AG04450 (cell line): ENCODE measurements around the gene FBXL4. TPM values are rescaled to one million over a fixed set of nuclear protein-coding genes. Genes with fewer than 3 reads are reported as not detected.
"Not testable (repeated sequence)": the region's sequence is repeated elsewhere in the genome, so short reads cannot be mapped to it uniquely, and the experiment has no call there.

Source experiments
- CTCF ChIA-PET: fragments of 300-600, 350-600 bp; formaldehyde crosslinking; extraction: SDS; loops from one replicate; lab custom pipeline; 2022; ENCODE audit warnings: antibody characterized with exemption, inconsistent platforms; lab: Charles Lee
- POLR2A ChIA-PET: fragments of 350-600 bp; formaldehyde crosslinking; extraction: SDS; loops from one replicate; lab custom pipeline; 2021; ENCODE audit warnings: antibody characterized with exemption, inconsistent platforms; lab: Yijun Ruan, JAX
- DNase-seq: peaks from one replicate; pipeline ENCODE4 v3.0.0-alpha.2; 2011; ENCODE audit warnings: low read depth, low spot score
- H3K27ac ChIP-seq: one replicate; pipeline ENCODE4 v1.5.1; 2012; ENCODE audit warnings: low read depth, low read length, control low read depth
- H3K27me3 ChIP-seq: one replicate; pipeline ENCODE4 v1.6.0; 2012; ENCODE audit warnings: low read length; ENCODE audit not compliant: control insufficient read depth, insufficient read depth
- H3K4me3 ChIP-seq: 2 replicates; pipeline ENCODE4 v1.5.1; 2011; ENCODE audit warnings: mild to moderate bottlenecking, low read depth, low read length, control low read depth
- H3K9me3 ChIP-seq: 2 replicates; pipeline ENCODE4 v1.5.1; 2012; ENCODE audit warnings: low read length; ENCODE audit not compliant: control insufficient read depth, insufficient read depth
- CTCF ChIP-seq: IDR thresholded peaks from 2 replicates; pipeline ENCODE4 v1.5.1; 2011; ENCODE audit warnings: low read depth, low read length, control low read depth, inconsistent platforms
- polyA plus RNA-seq: library from polyadenylated mRNA; depleted of rRNA; stranded (reverse); fragments of >200 nt; gene quantifications from 2 replicates; pipeline ENCODE4 v1.2.3, GENCODE V29; 2011

FBXL4 gene
- polyA plus RNA-seq, 1 experiment: 20.1 TPM

DNA sequence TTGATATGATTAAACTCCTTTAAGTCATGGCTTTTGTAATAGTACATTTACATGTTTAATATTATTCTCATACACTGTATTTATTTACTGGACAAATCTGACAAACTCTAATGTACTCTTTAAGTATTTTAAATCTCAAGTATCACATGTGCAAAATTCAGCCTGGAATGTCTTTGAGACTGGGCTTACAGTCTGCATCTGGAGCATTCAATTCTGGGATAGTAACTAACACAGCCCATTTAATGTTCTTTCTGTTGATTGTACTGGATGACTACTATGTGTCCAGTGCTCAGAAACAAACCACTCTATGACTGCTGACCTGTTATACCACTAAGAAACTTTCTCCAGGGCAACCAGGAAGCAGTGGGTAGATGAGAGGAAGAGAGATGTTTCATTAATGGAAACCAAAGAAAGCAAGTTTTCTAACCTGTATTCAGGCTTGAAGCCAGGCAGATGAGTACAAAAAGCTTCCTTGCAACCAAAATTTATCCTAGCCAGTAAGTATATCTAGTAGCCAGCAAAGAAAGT, 26.8 kb downstream of the FBXL4 start:
- TF ChIP-seq CTCF: no peak
- H3K9me3 ChIP-seq: no peaks in the 10 kb centered on the region
- ChIA-PET POLR2A (no interaction called here), CTCF (no interaction called here)
- no peak overlapping the region for H3K27ac ChIP-seq
- H3K4me3 ChIP-seq: no peak overlapping the region
- no peaks in the 10 kb centered on the region for H3K27me3 ChIP-seq
- no peak for DNase-seq

DNA sequence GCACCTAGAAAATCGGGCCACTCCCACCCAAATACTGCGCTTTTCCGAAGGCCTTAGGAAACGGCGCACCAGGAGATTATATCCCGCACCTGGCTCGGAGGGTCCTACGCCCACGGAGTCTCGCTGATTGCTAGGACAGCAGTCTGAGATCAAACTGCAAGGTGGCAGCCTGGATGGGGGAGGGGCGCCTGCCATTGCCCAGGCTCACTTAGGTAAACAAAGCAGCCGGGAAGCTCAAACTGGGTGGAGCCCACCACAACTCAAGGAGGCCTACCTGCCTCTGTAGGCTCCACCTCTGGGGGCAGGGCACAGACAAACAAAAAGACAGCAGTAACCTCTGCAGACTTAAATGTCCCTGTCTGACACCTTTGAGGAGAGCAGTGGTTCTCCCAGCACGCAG, 36.8 kb downstream of the FBXL4 start:
- POLR2A ChIA-PET, DNase-seq, H3K4me3 ChIP-seq, H3K9me3 ChIP-seq, H3K27me3 ChIP-seq, CTCF ChIA-PET, H3K27ac ChIP-seq: not testable (repeated sequence)

DNA sequence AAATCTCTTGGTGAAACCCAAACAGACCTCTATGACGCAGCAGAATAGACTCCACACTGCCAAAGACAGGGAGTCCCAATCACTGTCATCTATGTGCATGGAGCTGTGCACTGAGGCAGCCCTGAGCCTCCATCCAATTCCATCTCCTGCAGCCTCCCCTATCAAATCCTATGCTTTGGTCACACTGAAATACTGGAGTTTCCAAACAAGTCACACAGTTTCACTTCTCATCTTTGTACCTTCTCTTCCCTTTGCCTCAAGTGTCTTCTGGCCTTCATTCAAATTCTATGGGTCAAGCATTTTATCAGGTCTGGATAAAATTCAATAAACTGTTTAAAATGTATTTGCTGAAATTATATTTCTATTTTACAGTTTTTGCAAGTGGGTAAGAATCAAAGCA, 38.5 kb downstream of the FBXL4 start:
- Histone ChIP-seq H3K9me3 (peaks cover 4% of the 10 kb centered on the region; the same call in 1 of the 2 replicates), H3K27me3 (no peaks in the 10 kb centered on the region), H3K4me3 (no peak overlapping the region), H3K27ac (no peak overlapping the region)
- POLR2A ChIA-PET: no interaction called here
- CTCF ChIA-PET: no interaction called here
- no peak for TF ChIP-seq CTCF
- DNase-seq: no peak

DNA sequence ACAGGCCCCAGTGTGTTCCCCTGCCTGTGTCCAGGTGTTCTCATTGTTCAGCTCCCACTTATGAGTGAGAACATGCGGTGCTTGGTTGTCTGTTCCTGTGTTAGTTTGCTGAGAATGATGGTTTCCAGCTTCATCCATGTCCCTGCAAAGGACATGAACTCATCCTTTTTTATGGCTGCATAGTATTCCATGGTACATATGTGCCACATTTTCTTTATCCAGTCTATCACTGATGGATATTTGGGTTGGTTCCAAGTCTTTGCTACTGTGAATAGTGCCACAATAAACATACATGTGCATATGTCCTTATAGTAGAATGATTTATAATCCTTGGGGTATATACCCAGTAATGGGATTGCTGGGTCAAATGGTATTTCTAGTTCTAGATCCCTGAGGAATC, 41.4 kb downstream of the FBXL4 start:
- H3K27me3 ChIP-seq, CTCF ChIA-PET, POLR2A ChIA-PET, H3K4me3 ChIP-seq, H3K27ac ChIP-seq, DNase-seq, H3K9me3 ChIP-seq: not testable (repeated sequence)

DNA sequence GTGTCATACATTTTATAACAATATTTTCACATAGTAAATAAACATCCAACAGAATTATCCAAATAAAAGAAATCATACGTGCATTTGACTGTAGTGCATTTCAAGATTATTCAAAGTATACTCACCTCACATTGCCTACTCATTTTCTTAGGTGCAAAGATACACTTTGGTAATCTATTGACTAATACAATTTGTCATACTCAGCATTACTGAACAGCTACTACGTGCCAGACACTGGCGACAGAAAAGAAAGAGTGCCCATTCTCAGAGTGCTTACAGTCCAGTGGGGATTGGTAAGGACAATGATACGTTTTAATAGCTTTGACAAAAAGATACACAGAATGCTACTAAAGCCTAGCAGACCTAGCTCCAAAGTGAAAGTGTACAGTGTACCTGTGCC, 42.0 kb downstream of the FBXL4 start:
- ChIA-PET CTCF (no interaction called here), POLR2A (no interaction called here)
- DNase-seq: no peak
- H3K4me3 ChIP-seq: no peak overlapping the region
- H3K27ac ChIP-seq: no peak overlapping the region
- TF ChIP-seq CTCF: no peak
- H3K9me3 ChIP-seq: peaks cover 2% of the 10 kb centered on the region; the same call in 1 of the 2 replicates
- no peaks in the 10 kb centered on the region for H3K27me3 ChIP-seq

DNA sequence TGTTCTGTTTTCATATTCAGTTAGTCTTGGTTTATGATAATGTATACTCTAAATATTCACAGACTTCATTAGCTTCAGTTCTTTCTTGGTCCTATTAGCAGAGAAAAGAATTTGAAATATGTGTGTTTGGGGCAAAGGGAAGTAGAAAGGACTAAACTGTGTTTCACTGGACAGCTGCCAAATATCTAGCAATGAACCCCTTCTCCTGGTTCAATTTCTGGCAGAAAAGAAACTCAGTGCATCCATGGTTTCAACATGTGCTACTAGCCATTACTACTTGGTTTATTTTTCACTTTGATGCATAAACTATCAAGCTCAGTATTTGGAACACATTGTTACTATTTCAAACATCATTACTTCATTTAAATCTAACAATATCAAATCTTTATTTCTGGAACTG, 43.6 kb downstream of the FBXL4 start:
- DNase-seq: no peak
- H3K4me3 ChIP-seq: no peak overlapping the region
- no peaks in the 10 kb centered on the region for H3K27me3 ChIP-seq
- no peak overlapping the region for H3K27ac ChIP-seq
- TF ChIP-seq CTCF: no peak
- ChIA-PET CTCF (no interaction called here), POLR2A (no interaction called here)
- H3K9me3 ChIP-seq: no peaks in the 10 kb centered on the region
